Embryonic facial prominence (tissue), 1 donor: ENCODE results near the gene PSMA8.
"Not testable (repeated sequence)": the region's sequence is repeated elsewhere in the genome, so short reads cannot be mapped to it uniquely, and the experiment has no call there.

Experiments
- DNase-seq: peaks from one replicate; pipeline ENCODE4 v3.0.0-alpha.2; 2016; ENCODE audit errors: extremely low spot score

PSMA8 gene

DNA sequence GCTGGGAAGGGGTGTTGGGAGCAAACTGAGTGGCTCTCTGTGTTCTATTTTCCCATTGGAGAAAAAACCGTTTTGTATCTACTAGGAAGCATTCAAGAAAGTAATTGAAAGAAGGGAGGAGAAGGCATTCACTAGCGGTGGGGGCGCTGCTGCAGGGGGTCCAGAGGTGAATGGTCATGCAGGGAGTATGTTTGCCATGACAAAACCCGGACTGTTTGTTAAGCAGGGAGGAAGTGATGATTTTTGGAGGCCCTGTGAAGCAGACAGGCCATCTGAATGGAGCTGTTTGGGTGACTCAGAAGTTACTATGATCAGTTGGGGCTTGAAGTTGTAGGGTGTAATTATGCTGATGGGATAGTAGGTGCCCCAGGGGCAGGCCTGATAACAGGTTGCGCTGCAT, 99.5 kb downstream of the PSMA8 start:
- no peak for DNase-seq

DNA sequence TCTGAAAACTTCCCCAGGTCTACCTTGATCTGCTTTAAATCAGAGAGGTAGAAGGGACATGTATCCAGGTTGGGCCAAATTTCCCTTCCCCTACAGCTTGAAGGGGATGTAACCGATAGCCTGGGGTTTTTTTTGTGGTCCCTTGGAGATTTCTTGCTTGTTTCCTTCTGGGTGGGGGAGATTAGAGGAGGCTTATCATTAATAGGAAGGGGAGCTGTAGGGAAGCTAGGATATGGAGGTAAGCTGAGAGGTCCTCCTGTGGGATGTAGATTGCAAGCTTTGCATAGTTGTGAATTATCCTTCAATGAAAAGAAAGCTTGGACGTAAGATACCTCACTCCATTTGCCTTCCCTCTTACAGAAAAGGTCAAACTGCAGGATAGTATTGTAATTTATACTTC, 103.7 kb downstream of the PSMA8 start:
- not testable (repeated sequence) for DNase-seq

DNA sequence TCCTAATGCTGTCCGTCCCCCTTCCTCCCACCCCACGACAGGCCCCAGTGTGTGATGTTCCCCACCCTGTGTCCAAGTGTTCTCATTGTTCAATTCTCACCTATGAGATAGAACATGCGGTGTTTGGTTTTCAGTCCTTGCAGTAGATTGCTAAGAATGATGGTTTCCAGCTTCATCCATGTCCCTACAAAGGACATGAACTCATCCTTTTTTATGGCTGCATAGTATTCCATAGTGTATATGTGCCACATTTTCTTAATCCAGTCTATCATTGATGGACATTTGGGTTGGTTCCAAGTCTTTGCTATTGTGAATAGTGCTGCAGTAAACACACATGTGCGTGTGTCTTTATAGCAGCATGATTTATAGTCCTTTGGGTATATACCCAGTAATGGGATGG, 105.0 kb downstream of the PSMA8 start:
- DNase-seq: not testable (repeated sequence)

DNA sequence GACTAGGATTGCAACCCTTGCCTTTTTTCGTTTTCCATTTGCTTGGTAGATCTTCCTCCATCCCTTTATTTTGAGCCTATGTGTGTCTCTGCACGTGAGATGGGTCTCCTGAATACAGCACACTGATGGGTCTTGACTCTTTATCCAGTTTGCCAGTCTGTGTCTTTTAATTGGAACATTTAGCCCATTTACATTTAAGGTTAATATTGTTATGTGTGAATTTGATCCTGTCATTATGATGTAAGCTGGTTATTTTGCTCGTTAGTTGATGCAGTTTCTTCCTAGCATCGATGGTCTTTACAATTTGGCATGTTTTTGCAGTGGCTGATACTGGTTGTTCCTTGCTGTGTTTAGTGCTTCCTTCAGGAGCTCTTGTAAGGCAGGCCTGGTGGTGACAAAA, 108.7 kb downstream of the PSMA8 start:
- not testable (repeated sequence) for DNase-seq
